ENCODE measurements around the gene CD69.

The CD69 gene

GRCh38 chr12:9781360-9781759 lies 20.7 kb upstream of the CD69 start:
- no peak for DNase-seq

- no peak for DNase-seq
Observed at GRCh38 chr12:9779209-9779608, 18.5 kb upstream of the CD69 start.

GRCh38 chr12:9776781-9777180 lies 16.1 kb upstream of the CD69 start:
- no peak for DNase-seq

GRCh38 chr12:9773216-9773877 lies 12.6 kb upstream of the CD69 start:
- DNase-seq: no peak

GRCh38 chr12:9763025-9763424 lies 2.3 kb upstream of the CD69 start:
- DNase-seq: no peak

GRCh38 chr12:9762369-9762768 lies 1.7 kb upstream of the CD69 start:
- DNase-seq: no peak

GRCh38 chr12:9761419-9761781 lies 699 bp upstream of the CD69 start:
- DNase-seq: no peak

- DNase-seq: no peak
Observed at GRCh38 chr12:9760120-9760519, 581 bp downstream of the CD69 start.

GRCh38 chr12:9759694-9760093 lies 1.0 kb downstream of the CD69 start:
- no peak for DNase-seq

GRCh38 chr12:9758119-9758518 lies 2.6 kb downstream of the CD69 start:
- no peak for DNase-seq

GRCh38 chr12:9757433-9758025 lies 3.2 kb downstream of the CD69 start:
- DNase-seq: no peak

- DNase-seq: no peak
Observed at GRCh38 chr12:9756706-9757105, 4.0 kb downstream of the CD69 start.

- DNase-seq: no peak
Observed at GRCh38 chr12:9756170-9756569, 4.5 kb downstream of the CD69 start.

- DNase-seq: no peak
Observed at GRCh38 chr12:9755567-9755966, 5.1 kb downstream of the CD69 start.

- DNase-seq: no peak
Observed at GRCh38 chr12:9755035-9755434, 5.7 kb downstream of the CD69 start.

- DNase-seq: no peak
Observed at GRCh38 chr12:9754099-9754927, 6.4 kb downstream of the CD69 start.

- no peak for DNase-seq
Observed at GRCh38 chr12:9753498-9753897, 7.2 kb downstream of the CD69 start.

- DNase-seq: no peak
Observed at GRCh38 chr12:9753073-9753472, 7.6 kb downstream of the CD69 start.

GRCh38 chr12:9752145-9752933 lies 8.4 kb downstream of the CD69 start:
- DNase-seq: no peak

- DNase-seq: no peak
Observed at GRCh38 chr12:9751204-9752144, 9.2 kb downstream of the CD69 start.

GRCh38 chr12:9750276-9751203 lies 10.2 kb downstream of the CD69 start:
- DNase-seq: peak; percentile 51
